ENCODE data around the gene MAPRE3.

DNA sequence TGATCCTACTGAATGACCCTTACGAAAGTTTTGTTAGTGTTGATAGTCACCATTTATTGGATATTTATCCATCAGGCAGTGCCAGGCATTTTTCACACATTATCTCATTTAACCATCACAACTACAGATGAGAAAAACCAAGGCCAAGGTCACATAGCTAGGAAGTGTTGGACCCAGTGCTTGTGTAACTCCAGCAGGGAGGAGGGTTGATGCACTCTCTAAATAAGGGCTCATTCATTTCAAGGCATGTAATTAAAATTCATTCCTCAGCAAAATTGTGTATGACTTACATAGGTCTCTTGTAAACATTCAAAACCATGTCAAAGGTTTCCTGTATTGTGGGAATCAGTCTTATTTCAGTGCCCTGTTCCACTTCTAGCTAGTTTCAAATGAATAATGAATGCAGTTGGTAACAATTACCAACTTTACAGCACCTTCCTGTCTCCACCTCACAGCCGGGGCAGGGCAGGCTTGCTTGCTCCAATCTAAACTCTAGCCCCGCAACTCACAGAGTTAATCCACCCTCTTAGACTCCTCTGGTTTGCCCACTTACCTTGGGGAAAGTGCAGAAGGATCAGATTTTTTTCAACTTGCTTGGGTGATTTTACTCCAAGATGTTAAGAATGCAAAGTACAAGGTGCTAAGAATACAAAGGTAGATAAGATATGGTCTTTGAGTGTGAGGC is 5.8 kb upstream of the MAPRE3 start:
- TF ChIP-seq ELF4 (CRISPR knock-in tag; IDR thresholded peaks at IDR 0.05; ENCODE audit: low read depth) (no peak), ZBTB21 (CRISPR knock-in tag; IDR thresholded peaks at IDR 0.05; ENCODE audit: borderline replicate concordance) (no peak), NR3C1 (CRISPR knock-in tag; conservative IDR thresholded peaks at IDR 0.05; ENCODE audit: low read depth) (no peak), JAZF1 (CRISPR knock-in tag; IDR thresholded peaks at IDR 0.05) (no peak), ETV6 (CRISPR knock-in tag; IDR thresholded peaks at IDR 0.05) (no peak), MYBL2 (CRISPR knock-in tag; IDR thresholded peaks at IDR 0.05) (no peak)
- TF ChIP-seq, protein P1, sequence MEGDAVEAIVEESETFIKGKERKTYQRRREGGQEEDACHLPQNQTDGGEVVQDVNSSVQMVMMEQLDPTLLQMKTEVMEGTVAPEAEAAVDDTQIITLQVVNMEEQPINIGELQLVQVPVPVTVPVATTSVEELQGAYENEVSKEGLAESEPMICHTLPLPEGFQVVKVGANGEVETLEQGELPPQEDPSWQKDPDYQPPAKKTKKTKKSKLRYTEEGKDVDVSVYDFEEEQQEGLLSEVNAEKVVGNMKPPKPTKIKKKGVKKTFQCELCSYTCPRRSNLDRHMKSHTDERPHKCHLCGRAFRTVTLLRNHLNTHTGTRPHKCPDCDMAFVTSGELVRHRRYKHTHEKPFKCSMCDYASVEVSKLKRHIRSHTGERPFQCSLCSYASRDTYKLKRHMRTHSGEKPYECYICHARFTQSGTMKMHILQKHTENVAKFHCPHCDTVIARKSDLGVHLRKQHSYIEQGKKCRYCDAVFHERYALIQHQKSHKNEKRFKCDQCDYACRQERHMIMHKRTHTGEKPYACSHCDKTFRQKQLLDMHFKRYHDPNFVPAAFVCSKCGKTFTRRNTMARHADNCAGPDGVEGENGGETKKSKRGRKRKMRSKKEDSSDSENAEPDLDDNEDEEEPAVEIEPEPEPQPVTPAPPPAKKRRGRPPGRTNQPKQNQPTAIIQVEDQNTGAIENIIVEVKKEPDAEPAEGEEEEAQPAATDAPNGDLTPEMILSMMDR (IDR thresholded peaks at IDR 0.05): no peak
- TF ChIP-seq, protein P2, sequence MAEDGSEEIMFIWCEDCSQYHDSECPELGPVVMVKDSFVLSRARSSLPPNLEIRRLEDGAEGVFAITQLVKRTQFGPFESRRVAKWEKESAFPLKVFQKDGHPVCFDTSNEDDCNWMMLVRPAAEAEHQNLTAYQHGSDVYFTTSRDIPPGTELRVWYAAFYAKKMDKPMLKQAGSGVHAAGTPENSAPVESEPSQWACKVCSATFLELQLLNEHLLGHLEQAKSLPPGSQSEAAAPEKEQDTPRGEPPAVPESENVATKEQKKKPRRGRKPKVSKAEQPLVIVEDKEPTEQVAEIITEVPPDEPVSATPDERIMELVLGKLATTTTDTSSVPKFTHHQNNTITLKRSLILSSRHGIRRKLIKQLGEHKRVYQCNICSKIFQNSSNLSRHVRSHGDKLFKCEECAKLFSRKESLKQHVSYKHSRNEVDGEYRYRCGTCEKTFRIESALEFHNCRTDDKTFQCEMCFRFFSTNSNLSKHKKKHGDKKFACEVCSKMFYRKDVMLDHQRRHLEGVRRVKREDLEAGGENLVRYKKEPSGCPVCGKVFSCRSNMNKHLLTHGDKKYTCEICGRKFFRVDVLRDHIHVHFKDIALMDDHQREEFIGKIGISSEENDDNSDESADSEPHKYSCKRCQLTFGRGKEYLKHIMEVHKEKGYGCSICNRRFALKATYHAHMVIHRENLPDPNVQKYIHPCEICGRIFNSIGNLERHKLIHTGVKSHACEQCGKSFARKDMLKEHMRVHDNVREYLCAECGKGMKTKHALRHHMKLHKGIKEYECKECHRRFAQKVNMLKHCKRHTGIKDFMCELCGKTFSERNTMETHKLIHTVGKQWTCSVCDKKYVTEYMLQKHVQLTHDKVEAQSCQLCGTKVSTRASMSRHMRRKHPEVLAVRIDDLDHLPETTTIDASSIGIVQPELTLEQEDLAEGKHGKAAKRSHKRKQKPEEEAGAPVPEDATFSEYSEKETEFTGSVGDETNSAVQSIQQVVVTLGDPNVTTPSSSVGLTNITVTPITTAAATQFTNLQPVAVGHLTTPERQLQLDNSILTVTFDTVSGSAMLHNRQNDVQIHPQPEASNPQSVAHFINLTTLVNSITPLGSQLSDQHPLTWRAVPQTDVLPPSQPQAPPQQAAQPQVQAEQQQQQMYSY (CRISPR knock-in tag; IDR thresholded peaks at IDR 0.05): no peak
- TF ChIP-seq, protein P3, sequence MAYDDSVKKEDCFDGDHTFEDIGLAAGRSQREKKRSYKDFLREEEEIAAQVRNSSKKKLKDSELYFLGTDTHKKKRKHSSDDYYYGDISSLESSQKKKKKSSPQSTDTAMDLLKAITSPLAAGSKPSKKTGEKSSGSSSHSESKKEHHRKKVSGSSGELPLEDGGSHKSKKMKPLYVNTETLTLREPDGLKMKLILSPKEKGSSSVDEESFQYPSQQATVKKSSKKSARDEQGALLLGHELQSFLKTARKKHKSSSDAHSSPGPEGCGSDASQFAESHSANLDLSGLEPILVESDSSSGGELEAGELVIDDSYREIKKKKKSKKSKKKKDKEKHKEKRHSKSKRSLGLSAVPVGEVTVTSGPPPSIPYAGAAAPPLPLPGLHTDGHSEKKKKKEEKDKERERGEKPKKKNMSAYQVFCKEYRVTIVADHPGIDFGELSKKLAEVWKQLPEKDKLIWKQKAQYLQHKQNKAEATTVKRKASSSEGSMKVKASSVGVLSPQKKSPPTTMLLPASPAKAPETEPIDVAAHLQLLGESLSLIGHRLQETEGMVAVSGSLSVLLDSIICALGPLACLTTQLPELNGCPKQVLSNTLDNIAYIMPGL (CRISPR knock-in tag; IDR thresholded peaks at IDR 0.05): no peak
- TF ChIP-seq, protein P4, sequence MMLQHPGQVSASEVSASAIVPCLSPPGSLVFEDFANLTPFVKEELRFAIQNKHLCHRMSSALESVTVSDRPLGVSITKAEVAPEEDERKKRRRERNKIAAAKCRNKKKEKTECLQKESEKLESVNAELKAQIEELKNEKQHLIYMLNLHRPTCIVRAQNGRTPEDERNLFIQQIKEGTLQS (CRISPR knock-in tag; conservative IDR thresholded peaks at IDR 0.05): no peak
- TF ChIP-seq, protein P5, sequence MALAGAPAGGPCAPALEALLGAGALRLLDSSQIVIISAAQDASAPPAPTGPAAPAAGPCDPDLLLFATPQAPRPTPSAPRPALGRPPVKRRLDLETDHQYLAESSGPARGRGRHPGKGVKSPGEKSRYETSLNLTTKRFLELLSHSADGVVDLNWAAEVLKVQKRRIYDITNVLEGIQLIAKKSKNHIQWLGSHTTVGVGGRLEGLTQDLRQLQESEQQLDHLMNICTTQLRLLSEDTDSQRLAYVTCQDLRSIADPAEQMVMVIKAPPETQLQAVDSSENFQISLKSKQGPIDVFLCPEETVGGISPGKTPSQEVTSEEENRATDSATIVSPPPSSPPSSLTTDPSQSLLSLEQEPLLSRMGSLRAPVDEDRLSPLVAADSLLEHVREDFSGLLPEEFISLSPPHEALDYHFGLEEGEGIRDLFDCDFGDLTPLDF (CRISPR knock-in tag; IDR thresholded peaks at IDR 0.05): no peak

All from WTC11 (cell line).